Measurements from ENCODE around the gene ADAMTS6. TPM values are rescaled to one million over a fixed set of nuclear protein-coding genes. Genes with fewer than 3 reads are reported as not detected.

ADAMTS6 gene
- total and polyA plus RNA-seq, 2 of the 13 experiments (the other 11 are each of a cell fraction or from before 2014, with no cell fraction given) = 3.1 to 8.2 TPM

- no peak for TF ChIP-seq SIX1 (CRISPR knock-in tag; IDR thresholded peaks at IDR 0.05; ENCODE audit: borderline replicate concordance)
- TF ChIP-seq PCBP1 (IDR thresholded peaks at IDR 0.05; ENCODE audit: borderline replicate concordance, low read depth, low read length) = no peak
- TF ChIP-seq ZNF350 (CRISPR knock-in tag; IDR thresholded peaks at IDR 0.05; ENCODE audit: borderline replicate concordance, low read depth) = no peak
- TF ChIP-seq ZEB1 (IDR thresholded peaks at IDR 0.05; ENCODE audit: insufficient replicate concordance, low read depth) = no peak
- no peak for TF ChIP-seq ATM (IDR thresholded peaks at IDR 0.05; ENCODE audit: borderline replicate concordance)
- no peak for TF ChIP-seq ZFP36L1 (CRISPR knock-in tag; IDR thresholded peaks at IDR 0.05)
- no peak for TF ChIP-seq ZBTB37 (CRISPR knock-in tag; IDR thresholded peaks at IDR 0.05)
- no peak for TF ChIP-seq ARID2 (CRISPR knock-in tag; IDR thresholded peaks at IDR 0.05; ENCODE audit: borderline replicate concordance)
- TF ChIP-seq HHEX (CRISPR knock-in tag; IDR thresholded peaks at IDR 0.05) = no peak
- no peak for TF ChIP-seq NFIB (CRISPR knock-in tag; IDR thresholded peaks at IDR 0.05; ENCODE audit: borderline replicate concordance)
These were observed 309.1 kb downstream of the ADAMTS6 start (continued) for GRCh38 chr5:65172486-65173129.

- no peak overlapping the region for H3K27ac ChIP-seq (ENCODE audit: extremely low read length, insufficient read depth, low read length)
- intact Hi-C loops (cut with micrococcal nuclease; ENCODE audit: unreplicated experiment) (no loop called here), in situ Hi-C loops (cut with HindIII; ENCODE audit: extremely low pct_ligation_motif_present, low pct_unique_long_range_greater_than_20kb) (no loop called here)
- no peaks in the 10 kb centered on the region for H3K27me3 ChIP-seq (ENCODE audit: control insufficient read depth in 1 of 2, insufficient read depth in 2 of 2, low read length in 2 of 2)
- ATAC-seq = no peak
- DNase-seq (ENCODE audit: low spot score) = no peak
- no peaks in the 10 kb centered on the region for H3K79me2 ChIP-seq (ENCODE audit: insufficient read depth, low read length)
- no peak overlapping the region for H3K4me2 ChIP-seq (ENCODE audit: low read depth, low read length)
- no peaks in the 10 kb centered on the region for H3K9me3 ChIP-seq (ENCODE audit: low read length)
- no peak overlapping the region for H3K9ac ChIP-seq (ENCODE audit: insufficient read depth, low read depth, low read length)
- no peak overlapping the region for H3K4me3 ChIP-seq (replicated peaks in 1 of 3; ENCODE audit: insufficient read depth in 1 of 3, low read depth in 2 of 3, low read length in 3 of 3)
- no TSS peak for BruUV-seq (replicated peaks)
- no peaks in the 10 kb centered on the region for H4K20me1 ChIP-seq (ENCODE audit: insufficient read depth, low read length)
- POLR2A ChIA-PET = interaction anchor here (1.2 kb wide), 1 partner anchor 13 kb away, joined by 3 read pairs; no protein-coding TSS in a partner anchor
- H3K4me1 ChIP-seq (ENCODE audit: insufficient read depth, low read length) = no peaks in the 10 kb centered on the region
- FAIRE-seq = no peak
- CTCF ChIA-PET (ENCODE audit: low intra/inter-chr PET ratio, low total read pairs) = no interaction called here
- H3K36me3 ChIP-seq (replicated peaks in 1 of 2; ENCODE audit: control insufficient read depth in 1 of 2, insufficient read depth in 2 of 2, low read length in 2 of 2) = no peaks in the 10 kb centered on the region
- H2AFZ ChIP-seq (ENCODE audit: low read length) = no peak overlapping the region
- WGBS (ENCODE audit: low lambda C conversion rate) = 80% methylated on average over 4 of the region's 4 CpGs
- no peak for TF ChIP-seq JUN (CRISPR knock-in tag; IDR thresholded peaks at IDR 0.05)
- no peak for TF ChIP-seq STAT5B (CRISPR knock-in tag; IDR thresholded peaks at IDR 0.05)
- no peak for TF ChIP-seq NONO (IDR thresholded peaks at IDR 0.05)
- TF ChIP-seq NONO (CRISPR knock-in tag; conservative IDR thresholded peaks at IDR 0.05) = no peak
- no peak for TF ChIP-seq SKIL (CRISPR knock-in tag; IDR thresholded peaks at IDR 0.05; ENCODE audit: borderline replicate concordance)
- no peak for TF ChIP-seq ZNF513 (CRISPR knock-in tag; conservative IDR thresholded peaks at IDR 0.05)
- TF ChIP-seq ZNF557 (CRISPR knock-in tag; IDR thresholded peaks at IDR 0.05) = no peak
These were observed 310.1 kb downstream of the ADAMTS6 start for GRCh38 chr5:65171645-65172044.
